NCI-H187 treated with DMSO at 0.1 percent for 48 hours (cell line): Measurements from ENCODE around the gene RD3L.
A peak's percentile ranks its signal among the peaks of the same experiment; 100 is the strongest.
"Not testable (repeated sequence)": the region's sequence is repeated elsewhere in the genome, so short reads cannot be mapped to it uniquely, and the experiment has no call there.

Experiments
- DNase-seq: peaks from one replicate; lab custom pipeline; 2025; lab: John Stamatoyannopoulos, UW

The RD3L gene

DNA sequence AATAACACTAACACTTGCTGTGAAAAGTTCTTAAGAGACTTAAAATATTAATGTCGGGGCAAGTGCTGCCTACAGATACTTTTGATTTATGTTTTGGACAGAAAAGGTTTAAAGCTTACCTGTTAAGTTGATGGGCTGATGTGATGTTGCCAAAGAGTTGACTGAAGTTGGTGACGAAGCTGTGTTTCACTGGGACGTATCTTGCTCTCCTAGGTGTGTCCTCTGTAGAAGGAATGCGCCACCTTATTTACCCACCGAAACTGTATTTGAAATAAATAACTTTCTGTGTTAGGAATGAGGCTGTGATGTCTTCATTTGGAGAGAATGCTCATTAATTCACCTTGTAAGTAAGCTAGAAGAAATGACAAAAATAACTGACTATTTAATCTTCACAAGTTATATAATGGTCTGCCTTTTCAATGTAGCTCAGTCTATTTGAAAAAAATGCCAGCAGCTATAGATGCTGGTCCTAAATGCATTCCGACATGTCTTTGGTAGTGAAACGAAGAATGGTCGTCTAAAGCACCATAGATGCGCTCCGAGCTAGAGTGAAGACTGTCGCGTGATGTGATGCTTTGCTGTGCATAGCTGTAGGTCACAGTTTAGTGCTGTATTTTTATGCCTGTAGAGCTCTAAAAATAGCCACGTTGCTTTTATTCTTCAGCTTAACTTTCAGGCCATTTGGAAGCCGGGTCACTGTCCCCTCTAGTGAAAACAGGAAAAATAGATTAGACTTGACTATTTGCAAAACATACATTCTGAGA lies at the start of gene RD3L:
TSS of gene RD3L (minus strand) at position 557 of the 764 bp plus-strand sequence. CDS start 834 bp downstream, outside the sequence.
- no peak for DNase-seq

DNA sequence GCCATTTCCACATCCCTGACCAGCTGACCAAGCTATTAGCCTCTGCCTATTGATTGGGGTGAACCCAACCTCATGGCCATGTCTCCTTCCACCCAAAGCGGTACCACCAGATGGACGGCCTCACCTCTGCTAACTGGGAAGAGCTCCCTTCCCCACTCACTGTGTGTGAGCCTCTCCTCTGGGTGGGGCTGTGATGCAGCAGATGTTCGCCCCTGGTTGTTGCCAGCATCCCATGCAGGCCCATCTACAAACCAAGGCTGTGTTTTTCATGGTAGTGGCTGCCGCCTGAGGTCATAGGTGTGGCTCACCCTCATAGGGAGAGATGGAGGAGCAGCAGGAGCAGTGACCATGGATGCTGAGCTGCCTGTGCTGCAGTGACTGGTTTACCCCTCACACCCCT lies 47.6 kb upstream of the RD3L start:
- DNase-seq: no peak

DNA sequence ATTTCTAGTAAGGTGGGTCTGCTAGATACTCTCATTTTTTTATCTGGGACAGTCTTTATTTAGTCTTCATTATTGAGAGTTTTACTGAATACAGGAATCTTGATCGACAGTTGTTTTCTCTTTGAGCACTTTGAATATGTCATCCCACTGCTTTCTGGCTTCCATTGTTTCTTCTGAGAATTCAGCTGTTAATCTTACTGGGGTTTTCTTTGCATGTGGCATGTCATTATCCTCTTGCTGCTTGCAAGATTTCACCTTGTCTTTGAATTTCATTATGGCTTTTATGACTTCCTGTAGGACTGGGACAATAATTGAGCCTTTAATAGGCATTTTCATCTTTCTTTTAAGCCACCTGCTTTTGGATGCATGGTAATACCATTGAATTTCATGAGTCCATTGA lies 46.7 kb upstream of the RD3L start:
- no peak for DNase-seq

DNA sequence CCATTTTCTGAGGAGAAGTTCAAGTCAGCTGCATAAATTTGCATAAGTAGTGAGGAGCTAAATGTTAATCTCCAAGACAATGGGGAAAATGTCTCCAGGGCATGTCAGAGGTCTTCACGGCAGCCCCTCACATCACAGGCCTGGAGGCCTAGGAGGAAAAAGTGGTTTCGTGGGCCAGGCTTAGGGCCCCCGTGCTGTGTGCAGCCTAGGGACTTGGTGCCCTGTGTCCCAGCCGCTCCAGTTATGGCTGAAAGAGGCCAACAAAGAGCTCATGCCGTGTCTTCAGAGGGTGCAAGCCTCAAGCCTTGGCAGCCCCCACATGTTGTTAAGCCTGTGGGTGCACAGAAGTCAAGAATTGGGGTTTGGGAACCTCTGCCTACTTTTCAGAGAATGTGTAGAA lies 41.9 kb upstream of the RD3L start:
- DNase-seq: no peak

DNA sequence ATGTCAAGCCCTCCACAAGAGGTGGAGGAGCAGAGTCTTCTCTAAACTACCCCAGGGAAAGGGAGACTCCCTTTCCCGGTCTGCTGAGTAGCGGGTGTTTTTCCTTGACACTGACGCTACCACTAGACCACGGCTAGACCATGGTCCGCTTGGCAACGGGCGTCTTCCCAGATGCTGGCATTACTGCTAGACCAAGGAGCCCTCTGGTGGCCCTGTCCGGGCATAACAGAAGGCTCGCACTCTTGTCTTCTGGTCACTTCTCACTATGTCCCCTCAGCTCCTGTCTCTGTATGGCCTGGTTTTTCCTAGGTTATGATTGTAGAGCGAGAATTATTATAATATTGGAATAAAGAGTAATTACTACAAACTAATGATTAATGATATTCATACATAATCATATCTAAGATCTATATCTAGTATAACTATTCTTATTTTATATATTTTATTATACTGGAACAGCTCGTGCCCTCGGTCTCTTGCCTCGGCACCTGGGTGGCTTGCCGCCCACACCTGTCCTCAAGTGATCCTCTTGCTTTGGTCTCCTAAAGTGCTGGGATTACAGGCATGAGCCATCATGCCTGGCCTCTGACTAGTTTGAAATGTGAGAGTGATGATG lies 38.4 kb upstream of the RD3L start:
- DNase-seq: not testable (repeated sequence)

DNA sequence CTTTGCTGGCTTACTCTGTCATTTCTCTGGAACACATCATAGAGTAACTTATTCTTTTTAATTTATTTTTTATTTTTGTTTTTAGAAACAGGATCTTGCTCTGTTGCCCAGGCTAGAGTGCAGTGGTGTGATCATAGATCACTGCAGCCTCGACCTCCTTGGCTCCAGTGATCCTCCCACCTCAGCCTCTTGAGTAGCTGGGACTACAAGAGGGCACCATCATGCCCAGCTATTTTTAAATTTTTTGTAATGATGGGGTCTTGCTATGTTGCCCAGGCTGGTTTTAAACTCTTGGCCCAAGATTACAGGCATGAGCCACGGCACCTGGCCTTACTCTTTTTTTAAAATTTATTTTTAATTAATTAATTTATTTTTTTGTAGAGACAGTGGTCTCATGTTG lies 32.2 kb upstream of the RD3L start:
- no peak for DNase-seq

DNA sequence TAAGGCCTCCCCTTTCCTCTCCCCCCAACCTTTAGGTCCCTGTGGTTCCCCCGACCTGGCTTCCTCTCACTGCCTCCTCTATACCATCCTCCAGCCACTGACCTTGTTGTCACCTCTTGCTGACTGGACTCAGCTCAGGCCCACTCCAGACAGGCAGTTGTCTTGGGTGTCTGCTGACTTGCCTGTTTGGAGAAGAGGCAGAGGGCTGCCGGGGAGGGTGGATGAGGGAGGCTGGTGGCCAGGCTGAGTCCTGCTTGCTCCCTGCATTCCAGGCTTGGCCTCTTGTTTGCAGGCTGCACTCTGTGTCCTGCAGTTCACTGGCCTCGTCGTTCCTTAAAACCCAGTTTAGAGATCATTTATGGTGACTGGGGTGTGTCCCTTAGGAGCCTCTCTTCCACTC lies 31.0 kb upstream of the RD3L start:
- DNase-seq: no peak

DNA sequence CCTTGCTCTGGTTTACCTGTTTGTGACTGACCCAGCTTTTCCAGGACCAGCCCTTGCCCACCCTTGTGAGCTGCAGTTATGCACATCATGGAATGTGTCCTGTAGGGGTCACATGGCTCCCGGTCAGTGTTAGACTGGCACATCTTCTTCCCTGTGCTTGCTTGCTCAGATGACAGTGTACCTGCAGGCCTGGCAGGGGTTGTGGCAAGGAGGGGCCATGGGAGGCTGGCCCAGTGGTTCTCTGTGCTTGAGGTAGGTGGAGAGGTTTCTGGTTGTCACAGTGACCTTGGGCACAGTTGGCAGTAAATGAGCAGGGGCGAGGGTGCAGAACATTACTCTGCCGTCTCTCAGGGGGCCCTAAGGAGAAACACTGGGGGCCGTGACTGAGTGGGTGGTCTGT lies 27.6 kb upstream of the RD3L start:
- no peak for DNase-seq

DNA sequence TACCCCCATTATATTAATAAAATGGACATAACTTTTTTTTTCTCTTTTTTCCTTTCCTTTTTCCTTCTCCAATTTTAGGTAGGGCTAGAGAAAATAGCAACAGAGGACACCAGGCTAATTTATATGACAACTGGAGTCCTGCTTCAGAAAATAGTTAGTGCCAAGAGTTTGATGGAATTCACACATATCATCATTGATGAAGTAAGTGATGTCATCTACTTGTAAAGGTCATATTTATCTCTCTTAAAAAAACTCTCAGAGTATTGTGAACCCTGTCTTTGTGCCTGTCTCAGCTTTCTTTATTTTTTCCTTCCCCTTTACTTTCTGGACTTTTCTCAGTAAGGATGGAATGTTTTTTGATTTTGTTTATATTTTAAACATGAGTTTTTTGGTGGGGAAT lies 24.3 kb upstream of the RD3L start:
- no peak for DNase-seq

DNA sequence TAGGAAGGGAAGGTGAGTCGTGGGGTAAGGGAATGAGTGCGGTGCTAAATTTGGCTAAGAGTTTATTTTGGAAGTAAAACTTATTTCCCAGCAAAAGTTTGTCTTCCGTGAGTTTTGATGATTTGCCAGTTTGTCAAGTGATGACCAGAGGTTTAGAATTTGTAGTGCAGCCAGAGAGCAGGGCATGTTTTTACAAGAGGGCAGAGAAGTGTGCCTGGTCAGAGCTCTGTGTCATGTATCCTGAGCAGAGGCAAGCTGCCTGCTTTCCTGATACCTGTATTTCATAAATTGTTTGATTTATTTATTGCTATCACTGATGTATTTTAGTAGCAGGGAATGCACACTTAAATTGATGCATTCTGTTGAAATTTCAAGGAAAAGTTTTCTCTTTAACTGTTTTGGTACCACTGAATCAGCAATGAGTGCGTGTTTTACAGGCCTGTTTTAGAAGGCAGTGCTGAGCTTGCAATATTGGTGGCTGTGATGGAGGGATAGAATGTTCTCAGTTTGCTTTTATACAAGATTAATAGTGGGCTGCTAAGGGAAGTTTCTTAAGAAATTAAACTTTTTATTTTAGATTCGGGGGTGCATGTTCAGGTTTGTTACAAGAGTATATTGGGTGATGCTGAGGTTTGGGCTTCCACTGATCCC lies 19.7 kb upstream of the RD3L start:
- no peak for DNase-seq

DNA sequence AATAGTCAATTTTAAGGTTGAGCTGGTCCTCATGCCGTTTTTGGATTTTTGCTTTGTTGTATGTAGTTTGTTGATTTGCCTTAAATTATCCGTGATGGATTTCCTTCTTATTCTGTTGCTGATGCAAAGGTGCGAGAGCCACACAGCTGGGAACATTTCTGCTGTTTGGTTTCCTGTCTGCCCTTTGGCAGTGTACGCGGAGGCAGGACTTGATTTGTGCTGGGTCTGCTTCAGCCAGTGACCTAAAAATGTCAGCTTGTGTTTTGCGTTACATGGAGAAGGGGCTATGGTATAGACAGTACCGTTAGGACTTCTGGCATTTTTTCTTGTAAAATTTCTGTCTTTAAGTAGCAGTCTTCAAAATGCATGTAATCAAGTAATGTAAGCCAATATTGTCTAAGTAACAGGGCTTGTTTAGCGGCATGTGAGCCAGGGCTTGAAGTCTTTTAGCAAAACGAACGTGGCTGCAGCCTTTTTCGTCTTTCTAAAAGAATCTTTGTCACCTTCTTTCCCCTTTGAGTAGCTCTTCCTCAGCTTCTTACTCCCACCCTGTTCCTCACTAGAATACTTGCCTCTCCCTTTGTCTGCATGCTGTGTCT lies 18.2 kb upstream of the RD3L start:
- no peak for DNase-seq

DNA sequence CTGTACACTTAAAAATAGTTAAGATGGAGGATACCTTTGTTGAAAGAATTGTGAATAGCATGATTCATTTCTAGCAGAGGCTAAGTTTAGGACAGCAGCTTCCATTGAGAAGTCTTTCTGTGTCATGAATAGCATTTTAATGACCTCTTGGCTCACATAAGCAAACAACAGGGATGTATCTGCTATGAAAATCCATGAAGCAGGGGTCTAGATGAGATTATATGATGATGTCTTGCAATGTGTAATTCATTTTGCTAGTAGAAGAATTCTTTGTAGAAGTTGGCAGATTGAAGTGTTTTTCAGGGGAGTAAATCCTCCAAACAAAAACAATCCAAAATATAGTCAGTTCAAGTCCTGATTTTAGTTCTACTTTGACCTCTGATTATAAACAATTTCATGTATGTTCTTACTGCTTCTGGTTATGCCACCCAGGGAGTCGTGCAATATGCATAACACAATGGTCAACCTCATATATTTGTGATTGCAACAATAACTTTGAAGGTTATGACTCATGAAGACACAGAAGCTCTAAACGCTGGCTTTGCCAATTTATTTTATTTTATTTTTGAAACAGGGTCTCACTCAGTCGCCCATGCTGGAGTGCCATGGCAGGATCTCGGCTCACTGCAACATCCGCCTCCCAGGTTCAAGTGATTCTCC lies 6.9 kb upstream of the RD3L start:
- no peak for DNase-seq

DNA sequence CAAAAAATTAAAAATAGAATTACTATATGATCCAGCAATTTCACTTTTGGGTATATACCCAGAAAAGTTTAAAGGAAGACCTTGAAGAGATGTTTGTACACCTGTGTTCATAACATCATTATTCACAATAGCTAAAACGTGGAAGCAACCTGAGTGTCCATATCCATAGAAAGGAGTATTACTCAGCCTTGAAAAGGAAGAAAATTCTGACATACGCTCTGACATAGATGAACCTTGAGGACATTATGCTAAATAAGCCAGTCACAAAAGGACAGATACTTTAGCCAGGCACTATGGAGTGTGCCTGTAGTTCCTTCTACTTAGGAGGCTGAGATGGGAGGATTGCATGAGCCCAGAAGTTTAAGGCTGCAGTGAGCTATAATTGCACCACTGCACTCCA lies 6.1 kb upstream of the RD3L start:
- no peak for DNase-seq

DNA sequence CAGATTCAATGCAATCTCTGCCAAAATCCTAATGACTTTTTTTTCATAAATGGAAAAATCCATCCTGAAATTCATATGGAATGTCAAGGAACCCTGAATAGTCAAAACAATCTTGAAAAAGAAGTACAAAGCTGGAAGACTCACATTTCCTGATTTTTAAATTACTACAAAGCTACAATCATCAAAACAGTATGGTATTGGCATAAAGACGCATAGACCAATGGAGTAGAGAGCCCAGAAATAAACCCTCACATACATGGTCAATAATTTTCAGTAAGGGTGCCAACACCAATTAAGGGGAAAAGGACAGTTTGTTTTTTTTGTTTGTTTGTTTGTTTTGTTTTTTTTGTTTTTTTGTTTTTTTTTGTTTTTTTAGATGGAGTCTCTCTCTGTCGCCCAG lies 4.6 kb upstream of the RD3L start:
- DNase-seq: no peak

DNA sequence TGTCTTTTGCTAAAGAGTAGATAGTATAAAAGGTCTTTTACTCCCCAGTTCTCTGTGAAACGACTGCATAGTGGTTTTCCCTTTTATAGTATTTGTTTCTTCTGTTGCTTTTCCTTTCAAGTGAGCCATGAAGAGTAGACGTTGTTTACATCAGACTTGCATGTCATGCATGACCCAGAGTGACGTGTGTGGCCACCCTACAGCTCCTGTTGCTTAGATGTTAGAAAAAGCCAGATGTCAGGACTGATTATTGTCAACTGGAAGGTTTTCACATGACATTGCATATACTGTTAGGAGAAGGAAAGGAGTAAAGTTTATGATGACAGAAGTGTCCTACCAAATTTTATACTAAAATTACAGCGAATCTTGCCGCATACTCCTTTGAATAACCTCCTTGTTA lies 1.3 kb upstream of the RD3L start:
- DNase-seq: peak; percentile 58

DNA sequence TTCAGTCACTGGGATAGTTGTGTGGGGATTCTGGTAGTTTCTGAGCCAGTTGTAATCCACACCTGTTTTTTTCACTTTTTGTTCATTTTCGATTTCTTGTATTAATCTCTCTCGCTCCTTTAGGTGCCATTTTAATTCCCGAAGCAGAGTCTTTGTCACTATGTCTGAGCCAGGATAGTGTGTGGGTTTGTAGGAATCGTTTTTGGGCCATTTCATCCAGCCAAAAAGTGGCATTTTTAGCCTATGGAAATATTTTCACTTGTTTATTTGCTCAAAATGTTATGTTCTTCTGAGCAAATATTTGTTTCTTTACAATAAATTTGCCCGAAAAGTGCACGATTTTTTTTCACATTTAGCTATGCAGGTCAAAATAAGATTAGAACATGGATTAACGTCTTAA lies 867 bp downstream of the RD3L start:
- DNase-seq: no peak

DNA sequence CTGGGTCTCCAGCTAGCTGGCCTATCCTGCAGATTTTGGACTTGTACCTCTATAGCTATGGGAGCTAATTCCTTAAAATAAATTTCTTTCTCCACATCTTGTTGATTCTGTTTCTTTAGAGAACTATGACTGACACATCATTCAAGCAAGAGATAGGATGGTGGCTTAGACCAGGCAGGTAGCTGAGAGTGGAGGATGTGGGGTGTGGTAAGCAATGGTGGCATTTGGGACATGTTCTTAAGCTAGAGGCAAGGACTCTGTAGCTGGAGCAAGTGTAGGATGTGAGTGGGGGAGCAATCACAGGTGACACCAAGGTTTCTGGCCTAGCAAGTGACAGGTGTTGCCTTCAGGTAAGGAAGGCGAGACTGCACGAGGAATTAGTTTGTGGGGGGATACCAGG lies 7.2 kb downstream of the RD3L start:
- DNase-seq: no peak

DNA sequence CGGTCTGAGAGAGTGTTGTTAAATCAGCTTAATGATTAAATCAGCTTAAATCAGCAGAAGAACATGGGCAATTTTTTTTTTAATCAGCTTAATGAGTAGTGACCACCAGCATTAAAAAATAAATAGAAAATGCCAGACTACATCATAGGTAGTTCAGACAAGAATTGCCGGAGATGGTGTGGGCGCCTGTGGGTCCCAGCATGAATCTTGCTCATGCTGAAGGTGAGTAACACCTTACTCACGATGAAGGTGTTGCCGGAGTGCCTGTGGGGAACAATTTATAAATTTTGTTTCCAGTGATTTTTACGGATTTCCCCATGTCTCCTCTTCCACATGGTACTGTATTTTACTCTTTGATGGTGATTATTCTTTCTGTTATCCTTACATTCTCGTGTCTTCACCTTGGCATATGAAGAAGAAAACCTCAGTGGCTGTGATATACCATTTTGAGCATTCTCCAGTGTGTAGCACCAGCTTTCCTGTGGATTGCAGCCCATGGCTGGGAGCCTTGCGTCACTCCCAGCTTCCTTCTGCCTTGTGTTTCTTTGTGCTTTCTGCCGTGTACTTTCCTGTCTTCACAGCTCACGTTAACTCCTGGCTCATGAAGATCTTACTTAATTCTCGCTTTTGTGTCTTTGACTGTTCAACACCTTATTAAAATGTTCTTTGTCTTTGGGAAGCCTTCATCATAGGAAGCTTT lies 9.4 kb downstream of the RD3L start:
- no peak for DNase-seq

DNA sequence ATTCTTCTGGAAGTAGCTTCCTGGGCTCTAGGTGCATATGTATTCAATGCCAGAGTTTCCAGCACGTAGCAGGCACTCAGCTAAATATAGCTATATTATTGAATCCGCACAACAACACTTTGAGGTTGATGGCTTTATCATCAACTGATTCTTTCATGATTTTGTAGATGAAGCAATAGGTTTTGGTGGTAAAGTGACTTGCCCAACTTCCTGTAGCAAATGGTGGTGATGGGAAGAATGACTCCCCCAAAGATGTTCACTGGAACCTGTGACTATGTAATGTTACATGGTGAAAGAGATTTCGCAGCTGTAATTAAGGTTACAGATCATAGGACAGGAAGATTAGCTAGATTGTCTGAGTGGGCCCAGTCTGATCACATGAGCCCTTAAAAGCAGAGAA lies 10.9 kb downstream of the RD3L start:
- DNase-seq: no peak

DNA sequence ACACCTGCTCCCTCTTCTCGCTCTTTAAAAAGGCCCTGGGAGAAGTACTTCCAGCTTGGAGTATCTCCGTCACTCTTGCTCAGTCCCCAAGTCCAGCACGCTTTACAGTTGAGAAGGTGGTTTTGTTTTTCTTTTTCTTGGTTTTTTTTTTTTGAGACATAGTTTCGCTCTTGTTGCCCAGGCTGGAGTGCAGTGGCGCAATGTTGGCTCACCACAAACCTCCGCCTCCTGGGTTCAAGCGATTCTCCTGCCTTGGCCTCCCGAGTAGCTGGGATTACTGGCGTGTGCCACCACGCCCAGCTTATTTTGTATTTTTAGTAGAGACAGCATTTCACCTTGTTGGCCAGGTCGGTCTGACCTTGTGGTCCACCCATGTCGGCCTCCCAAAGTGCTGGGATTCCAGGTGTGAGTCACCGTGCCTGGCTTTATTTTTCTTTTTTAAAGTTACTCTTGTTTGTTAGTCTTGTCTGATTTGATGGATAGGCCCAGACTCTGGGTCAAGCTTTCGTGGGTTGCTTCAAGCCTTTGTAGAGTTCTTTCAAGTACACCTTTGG lies 12.2 kb downstream of the RD3L start:
- DNase-seq: no peak

DNA sequence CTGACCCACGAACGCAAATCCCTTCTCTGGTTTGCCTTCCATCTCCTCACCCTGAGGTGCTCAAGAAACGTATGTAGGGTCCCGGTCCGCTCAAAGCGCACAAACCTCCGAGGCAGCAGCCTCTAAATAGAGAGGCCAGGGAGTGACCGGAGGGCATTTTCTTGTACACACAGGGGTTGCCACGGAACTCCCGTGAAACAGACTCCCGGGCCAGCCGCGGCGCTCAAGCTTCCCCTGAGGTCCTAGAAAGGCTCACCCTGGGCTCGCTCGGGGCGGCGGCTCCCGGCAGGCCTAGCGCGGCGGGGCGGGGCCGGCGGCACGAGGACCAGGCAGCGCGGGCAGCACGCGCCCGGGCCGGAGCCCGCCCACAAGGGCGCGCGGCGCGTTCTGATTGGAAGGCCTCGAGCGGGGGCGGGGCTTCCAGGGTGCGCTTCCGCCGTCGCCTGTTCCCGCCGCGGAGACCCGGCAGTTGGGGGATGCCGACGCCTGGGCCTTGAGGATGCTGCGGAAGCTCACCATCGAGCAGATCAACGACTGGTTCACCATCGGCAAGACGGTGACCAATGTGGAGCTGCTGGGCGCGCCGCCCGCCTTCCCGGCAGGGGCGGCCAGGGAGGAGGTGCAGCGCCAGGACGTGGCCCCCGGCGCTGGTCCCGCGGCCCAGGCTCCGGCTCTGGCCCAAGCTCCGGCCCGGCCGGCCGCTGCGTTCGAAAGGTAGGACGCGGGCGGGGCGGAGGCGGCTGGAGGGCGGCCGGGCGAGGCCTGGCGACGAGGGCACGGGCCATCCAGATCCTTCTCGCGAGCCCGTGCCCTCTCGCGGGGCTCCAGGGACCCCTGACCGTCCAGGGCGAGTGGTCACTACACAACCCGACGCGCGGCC lies 14.1 kb downstream of the RD3L start, which contains the start of gene TDRD9:
TSS of gene TDRD9 (plus strand) at position 446 of the 880 bp plus-strand sequence. CDS start at position 500, 54 bp downstream.
- DNase-seq: no peak
